Stomach smooth muscle (tissue), 2 donors: ENCODE data around the gene GNG3.
"Not testable (repeated sequence)": the region's sequence is repeated elsewhere in the genome, so short reads cannot be mapped to it uniquely, and the experiment has no call there.

ENCODE experiments used
- H3K27ac ChIP-seq: one replicate; pipeline ENCODE4 v1.7.0; 2013; ENCODE audit warnings: mild to moderate bottlenecking, low read length, inconsistent platforms
- H3K27me3 ChIP-seq, 2 donors: one replicate each; pipeline ENCODE4 v1.7.0; 2013; ENCODE audit warnings: low read length in 2 of 2; ENCODE audit not compliant: insufficient read depth in 2 of 2, control insufficient read depth in 1 of 2
- H3K36me3 ChIP-seq, 2 donors: one replicate each; pipeline ENCODE4 v1.7.0; 2013; ENCODE audit warnings: low read length in 2 of 2; ENCODE audit not compliant: control insufficient read depth in 2 of 2, insufficient read depth in 2 of 2
- H3K4me1 ChIP-seq: one replicate; pipeline ENCODE4 v1.7.0; 2013; ENCODE audit warnings: low read length; ENCODE audit not compliant: control insufficient read depth, insufficient read depth
- H3K4me3 ChIP-seq, 2 donors: one replicate each; pipeline ENCODE4 v1.7.0; 2013; ENCODE audit warnings: low read length in 2 of 2
- H3K9ac ChIP-seq, 2 donors: one replicate each; pipeline ENCODE4 v1.7.0; 2013; ENCODE audit warnings: low read length in 2 of 2, mild to moderate bottlenecking in 1 of 2
- H3K9me3 ChIP-seq, 2 donors: one replicate each; pipeline ENCODE4 v1.7.0; 2013; ENCODE audit warnings: low read length in 2 of 2; ENCODE audit not compliant: control insufficient read depth in 2 of 2
- donor health status: healthy.
- donor health status: Pancreatic carcinoma.

GNG3 gene

DNA sequence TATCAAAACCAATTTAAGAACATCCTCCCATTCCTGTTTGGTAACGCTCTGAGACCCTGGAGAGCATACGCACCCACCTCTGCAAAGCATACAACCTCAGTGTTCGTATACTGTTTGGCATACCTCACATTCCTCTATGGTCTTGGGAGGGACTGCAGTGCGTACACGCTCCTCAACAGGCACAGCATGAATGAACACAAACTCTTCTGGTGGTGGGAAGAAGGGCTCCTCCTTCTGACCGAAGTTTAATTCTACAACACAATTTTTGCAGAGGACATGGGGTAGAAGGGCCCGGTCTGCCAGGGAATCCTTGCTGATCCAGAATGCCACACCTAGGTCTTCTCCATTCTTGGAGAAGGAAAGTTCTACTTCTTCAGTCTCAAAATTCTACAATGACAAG is 14.5 kb downstream of the GNG3 start:
- Histone ChIP-seq H3K9ac (no peak overlapping the region), H3K4me1 (peaks cover 18% of the 10 kb centered on the region), H3K9me3 (no peaks in the 10 kb centered on the region), H3K36me3 (peaks cover 57 to 59% of the 10 kb centered on the region in 2 donors), H3K4me3 (no peak overlapping the region), H3K27me3 (no peaks in the 10 kb centered on the region), H3K27ac (no peak overlapping the region)

- H3K9ac ChIP-seq, result peak overlapping the region; percentile 52 to 88
- H3K4me3 ChIP-seq, result peak overlapping the region; percentile 15 to 99
- H3K9me3 ChIP-seq, result no peaks in the 10 kb centered on the region
- peaks cover 40 to 44% of the 10 kb centered on the region in 2 donors for H3K36me3 ChIP-seq
- no peaks in the 10 kb centered on the region for H3K27me3 ChIP-seq
- H3K4me1 ChIP-seq, result peaks cover 32% of the 10 kb centered on the region
- H3K27ac ChIP-seq, result no peak overlapping the region
These were observed 16.7 kb downstream of the GNG3 start for GRCh38 chr11:62724171-62724570.

DNA sequence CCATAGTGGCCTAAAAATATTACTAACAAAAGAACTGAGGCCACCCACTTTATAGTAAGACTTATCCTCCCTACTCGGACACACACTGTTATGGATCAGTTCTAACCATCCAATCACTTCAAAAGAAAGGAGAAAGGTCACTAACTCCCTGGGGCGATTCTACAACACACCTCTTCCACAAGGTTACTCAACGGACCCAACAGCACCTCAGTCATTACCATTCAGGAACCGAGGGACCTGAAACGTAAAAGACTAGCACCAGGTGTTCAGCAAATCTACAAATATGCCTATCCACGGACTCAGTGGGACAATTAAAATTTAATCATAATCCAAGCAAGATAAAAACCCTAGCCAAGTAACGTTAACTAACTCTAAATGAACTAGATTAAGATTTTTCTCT is 18.2 kb downstream of the GNG3 start:
- Histone ChIP-seq H3K4me3 (peak overlapping the region; percentile 99), H3K36me3 (peaks cover 27 to 33% of the 10 kb centered on the region in 2 donors), H3K27me3 (no peaks in the 10 kb centered on the region), H3K9me3 (no peaks in the 10 kb centered on the region), H3K9ac (peak overlapping the region; percentile 88 to 94), H3K4me1 (peaks cover 41% of the 10 kb centered on the region), H3K27ac (peak overlapping the region; percentile 97)

DNA sequence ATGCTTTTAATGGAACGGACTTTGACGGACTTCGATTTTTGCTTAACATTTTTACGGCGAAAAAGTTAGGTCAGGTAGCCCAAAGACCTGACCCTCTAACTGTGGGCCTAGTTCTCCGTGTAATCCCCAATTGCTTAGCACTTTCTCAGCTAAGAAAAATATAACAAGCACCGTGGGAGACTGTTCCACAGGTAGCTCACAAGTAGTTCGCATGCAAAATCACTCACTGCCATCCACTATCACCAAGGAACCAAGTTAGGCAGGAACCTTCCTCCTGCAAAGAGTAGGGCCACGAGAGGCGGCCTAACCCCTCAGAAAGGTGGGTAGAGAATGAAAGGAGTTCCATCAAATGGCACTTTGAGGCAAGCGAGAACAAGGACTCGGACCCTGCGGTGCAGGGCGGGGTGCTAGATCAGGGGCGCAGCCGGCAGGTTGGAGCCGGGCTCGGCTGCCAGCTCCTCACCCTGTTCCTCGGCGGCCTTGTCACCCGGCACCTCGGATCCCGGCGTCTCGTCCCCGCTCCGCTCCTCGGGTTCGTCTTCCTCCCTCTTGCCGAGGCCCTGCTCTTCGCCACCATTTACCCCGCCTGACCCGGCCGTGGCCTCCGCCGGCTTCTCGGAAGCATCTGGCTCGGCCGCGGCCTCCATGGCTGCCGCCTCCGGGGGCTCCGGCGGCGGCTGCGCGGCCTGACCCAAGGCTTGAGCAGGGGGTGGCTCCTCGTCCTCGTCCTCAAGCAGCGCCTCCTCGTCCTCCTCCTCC is 18.9 kb downstream of the GNG3 start:
- Histone ChIP-seq H3K27me3 (no peaks in the 10 kb centered on the region), H3K4me1 (peaks cover 41% of the 10 kb centered on the region), H3K9me3 (no peaks in the 10 kb centered on the region), H3K9ac (peak overlapping the region; percentile 88 to 94), H3K27ac (peak overlapping the region; percentile 97), H3K4me3 (peak overlapping the region; percentile 99), H3K36me3 (peaks cover 25 to 27% of the 10 kb centered on the region in 2 donors)

GRCh38 chr11:62726915-62727164 is 19.4 kb downstream of the GNG3 start:
- H3K27me3 ChIP-seq, result no peaks in the 10 kb centered on the region
- H3K4me3 ChIP-seq, result peak overlapping the region; percentile 99
- H3K9me3 ChIP-seq, result no peaks in the 10 kb centered on the region
- H3K36me3 ChIP-seq, result peaks cover 20 to 22% of the 10 kb centered on the region in 2 donors
- H3K4me1 ChIP-seq, result peaks cover 40% of the 10 kb centered on the region
- H3K27ac ChIP-seq, result peak overlapping the region; percentile 97
- H3K9ac ChIP-seq, result peak overlapping the region; percentile 88 to 94

GRCh38 chr11:62727165-62727871 is 19.8 kb downstream of the GNG3 start, which contains the start of gene HNRNPUL2:
TSS of gene HNRNPUL2 (minus strand) at chr11:62727457. CDS start at chr11:62727156, 301 bp downstream.
- H3K36me3 ChIP-seq, result peaks cover 15 to 17% of the 10 kb centered on the region in 2 donors
- no peaks in the 10 kb centered on the region for H3K27me3 ChIP-seq
- H3K9ac ChIP-seq, result peak within 1 kb of the TSS; percentile 88 to 94
- peaks cover 37% of the 10 kb centered on the region for H3K4me1 ChIP-seq
- peak within 1 kb of the TSS; percentile 97 for H3K27ac ChIP-seq
- no peaks in the 10 kb centered on the region for H3K9me3 ChIP-seq
- H3K4me3 ChIP-seq, result peak within 1 kb of the TSS; percentile 99

DNA sequence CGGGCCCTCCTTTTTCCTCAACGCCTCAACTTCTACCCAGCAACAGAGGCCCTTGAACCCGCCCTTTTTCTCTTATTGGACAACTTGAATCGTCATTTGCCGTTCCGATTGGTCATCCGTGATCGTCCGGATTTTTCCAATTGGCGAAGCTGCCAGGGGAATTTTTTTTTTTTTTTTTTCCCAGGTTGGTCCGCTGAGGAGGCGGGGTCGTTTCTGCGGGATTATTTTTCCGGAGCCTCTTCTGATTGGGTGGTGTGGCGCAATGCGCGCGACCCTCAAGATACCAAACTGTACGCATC is 20.3 kb downstream of the GNG3 start:
- Histone ChIP-seq H3K4me1 (peaks cover 37% of the 10 kb centered on the region), H3K36me3 (peaks cover 10 to 13% of the 10 kb centered on the region in 2 donors), H3K27ac (peak overlapping the region; percentile 97), H3K4me3 (peak overlapping the region; percentile 99), H3K9ac (peak overlapping the region; percentile 88 to 93), H3K9me3 (no peaks in the 10 kb centered on the region), H3K27me3 (no peaks in the 10 kb centered on the region)

GRCh38 chr11:62728171-62728988 is 20.9 kb downstream of the GNG3 start, which contains the start of gene TTC9C:
TSS of gene TTC9C (plus strand) at chr11:62728486. CDS start at chr11:62728849, 363 bp downstream.
- peak within 1 kb of the TSS; percentile 99 for H3K4me3 ChIP-seq
- peaks cover 37% of the 10 kb centered on the region for H3K4me1 ChIP-seq
- H3K9ac ChIP-seq, result peak within 1 kb of the TSS; percentile 88 to 93
- H3K9me3 ChIP-seq, result no peaks in the 10 kb centered on the region
- peaks cover 7 to 12% of the 10 kb centered on the region in 2 donors for H3K36me3 ChIP-seq
- H3K27me3 ChIP-seq, result no peaks in the 10 kb centered on the region
- peak within 1 kb of the TSS; percentile 97 for H3K27ac ChIP-seq

GRCh38 chr11:62730076-62730475 is 22.6 kb downstream of the GNG3 start:
- H3K9ac ChIP-seq, H3K36me3 ChIP-seq, H3K9me3 ChIP-seq, H3K27me3 ChIP-seq, H3K27ac ChIP-seq: not testable (repeated sequence)
- Histone ChIP-seq H3K4me3 (peak overlapping the region; percentile 1 to 99), H3K4me1 (peaks cover 31% of the 10 kb centered on the region)

- Histone ChIP-seq H3K4me1 (peaks cover 20% of the 10 kb centered on the region), H3K9me3 (no peaks in the 10 kb centered on the region), H3K9ac (no peak overlapping the region), H3K36me3 (peaks cover 10 to 12% of the 10 kb centered on the region in 2 donors), H3K27me3 (no peaks in the 10 kb centered on the region), H3K4me3 (no peak overlapping the region), H3K27ac (no peak overlapping the region)
These were observed 25.4 kb downstream of the GNG3 start for GRCh38 chr11:62732830-62733229.
